LHCN-M2 (cell line): ENCODE data around the gene DENND1C. TPM values are rescaled to one million over a fixed set of nuclear protein-coding genes. Genes with fewer than 3 reads are reported as not detected.

Source experiments
- DNase-seq: peaks from one replicate; pipeline ENCODE4 v3.0.0-alpha.2; 2012; ENCODE audit warnings: low read depth
- polyA plus RNA-seq: library from polyadenylated mRNA; unstranded; fragments of >200 nt; gene quantifications from one replicate; pipeline ENCODE4 v1.2.1, GENCODE V29; 2012; ENCODE audit warnings: missing spikeins
- total RNA-seq: library from RNA; depleted of rRNA; stranded (reverse); fragments of >200 nt; gene quantifications from 2 replicates; pipeline ENCODE4 v1.2.3, GENCODE V29; 2014; rRNA removed

The DENND1C gene, protein sequence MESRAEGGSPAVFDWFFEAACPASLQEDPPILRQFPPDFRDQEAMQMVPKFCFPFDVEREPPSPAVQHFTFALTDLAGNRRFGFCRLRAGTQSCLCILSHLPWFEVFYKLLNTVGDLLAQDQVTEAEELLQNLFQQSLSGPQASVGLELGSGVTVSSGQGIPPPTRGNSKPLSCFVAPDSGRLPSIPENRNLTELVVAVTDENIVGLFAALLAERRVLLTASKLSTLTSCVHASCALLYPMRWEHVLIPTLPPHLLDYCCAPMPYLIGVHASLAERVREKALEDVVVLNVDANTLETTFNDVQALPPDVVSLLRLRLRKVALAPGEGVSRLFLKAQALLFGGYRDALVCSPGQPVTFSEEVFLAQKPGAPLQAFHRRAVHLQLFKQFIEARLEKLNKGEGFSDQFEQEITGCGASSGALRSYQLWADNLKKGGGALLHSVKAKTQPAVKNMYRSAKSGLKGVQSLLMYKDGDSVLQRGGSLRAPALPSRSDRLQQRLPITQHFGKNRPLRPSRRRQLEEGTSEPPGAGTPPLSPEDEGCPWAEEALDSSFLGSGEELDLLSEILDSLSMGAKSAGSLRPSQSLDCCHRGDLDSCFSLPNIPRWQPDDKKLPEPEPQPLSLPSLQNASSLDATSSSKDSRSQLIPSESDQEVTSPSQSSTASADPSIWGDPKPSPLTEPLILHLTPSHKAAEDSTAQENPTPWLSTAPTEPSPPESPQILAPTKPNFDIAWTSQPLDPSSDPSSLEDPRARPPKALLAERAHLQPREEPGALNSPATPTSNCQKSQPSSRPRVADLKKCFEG
- not detected in 2 replicates for total RNA-seq
- polyA plus RNA-seq, result 0.05 TPM

DNA sequence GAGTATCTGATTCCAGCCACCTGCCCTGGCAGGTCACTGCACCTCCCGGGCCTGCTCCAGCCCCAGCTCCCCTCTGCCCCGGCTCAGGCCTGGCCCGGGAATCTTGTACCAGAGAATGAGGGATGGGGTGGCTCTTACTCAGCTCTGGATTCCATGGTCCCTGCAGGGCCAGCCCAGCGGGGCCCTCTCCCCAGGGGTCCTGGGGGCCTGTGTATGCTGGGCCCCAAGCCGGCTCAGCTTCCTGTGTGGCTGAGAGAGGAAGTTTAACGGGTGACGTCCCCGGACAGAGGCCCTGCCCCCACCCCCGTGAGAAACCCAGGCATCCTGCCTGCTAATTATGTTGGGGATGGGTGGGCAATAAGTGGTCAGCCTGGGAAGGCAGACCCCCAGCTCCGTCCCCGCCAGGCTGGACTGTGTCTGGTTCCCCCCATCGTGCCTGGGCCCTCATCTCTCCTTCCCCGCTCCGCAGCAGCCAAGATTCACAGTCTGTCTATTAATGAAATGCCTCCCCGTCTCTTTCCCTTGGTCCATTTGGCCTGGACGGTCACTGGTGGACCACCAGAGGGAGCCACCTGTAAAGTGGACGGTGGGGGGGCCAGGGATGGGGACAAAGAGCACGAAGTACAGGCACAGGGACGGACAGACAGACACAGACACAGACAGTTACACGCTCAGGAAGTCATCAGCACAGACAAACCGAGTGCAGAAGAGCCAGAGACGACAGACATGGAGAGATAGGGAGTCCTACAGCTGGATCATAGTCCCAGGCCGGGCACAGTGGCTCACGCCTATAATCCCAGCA is at the start of gene DENND1C:
Gene DENND1C, minus strand, starts transcription at position 247 of the 802 bp plus-strand sequence. Its CDS starts 92 bp downstream, at position 155.
- no peak for DNase-seq

DNA sequence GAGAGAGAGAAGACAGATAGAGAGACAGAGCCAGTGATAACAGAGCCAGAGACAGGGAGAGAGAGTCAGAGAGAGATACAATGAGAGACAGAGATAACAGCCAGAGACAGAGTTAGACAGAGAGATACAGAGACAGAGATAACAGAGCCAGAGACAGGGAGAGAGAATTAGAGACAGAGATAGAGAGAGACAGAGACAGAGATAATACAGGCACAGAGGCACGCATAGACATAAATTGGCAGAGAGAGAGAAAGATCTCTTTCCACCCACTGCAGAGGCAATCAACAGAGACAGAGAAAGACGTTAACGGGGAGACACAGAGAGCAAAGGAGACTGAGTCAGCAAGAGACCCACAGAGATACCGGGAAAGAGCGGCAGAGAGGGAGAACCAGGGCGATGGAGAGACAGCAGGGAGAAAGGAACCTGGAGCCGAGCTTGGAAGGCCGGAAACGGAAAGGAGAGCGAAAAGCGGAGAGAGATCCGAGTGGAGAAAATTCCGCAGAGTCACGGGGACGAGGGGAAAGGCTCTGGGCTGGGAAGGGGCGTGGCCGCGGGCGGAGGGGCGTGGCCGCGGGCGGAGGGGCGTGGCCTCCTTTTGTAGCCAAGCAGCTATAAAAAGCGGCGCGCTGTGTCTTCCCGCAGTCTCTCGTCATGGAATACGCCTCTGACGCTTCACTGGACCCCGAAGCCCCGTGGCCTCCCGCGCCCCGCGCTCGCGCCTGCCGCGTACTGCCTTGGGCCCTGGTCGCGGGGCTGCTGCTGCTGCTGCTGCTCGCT is 49.0 kb upstream of the DENND1C start, which contains the start of gene TNFSF9:
Gene TNFSF9, plus strand, starts transcription at position 641 of the 777 bp plus-strand sequence. Its CDS starts 11 bp downstream, at position 652.
- peak; percentile 81 for DNase-seq

DNA sequence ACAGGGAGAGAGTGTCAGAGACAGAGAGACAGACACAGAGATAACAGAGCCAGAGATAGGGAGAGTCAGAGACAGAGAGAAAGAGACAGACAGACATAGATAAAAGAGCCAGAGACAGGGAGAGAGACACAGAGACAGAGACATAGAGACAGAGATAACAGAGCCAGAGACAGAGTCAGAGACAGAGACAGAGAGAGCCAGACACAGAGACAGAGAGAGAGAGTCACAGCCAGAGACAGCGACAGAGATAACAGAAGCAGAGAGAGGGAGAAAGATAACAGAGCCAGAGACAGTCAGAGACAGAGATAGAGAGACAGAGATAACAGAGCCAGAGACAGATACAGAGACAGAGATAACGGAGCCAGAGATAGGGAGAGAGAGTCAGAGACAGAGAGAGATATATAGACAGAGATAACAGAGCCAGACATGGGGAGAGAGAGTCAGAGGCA is 48.4 kb upstream of the DENND1C start:
- DNase-seq, result no peak

DNA sequence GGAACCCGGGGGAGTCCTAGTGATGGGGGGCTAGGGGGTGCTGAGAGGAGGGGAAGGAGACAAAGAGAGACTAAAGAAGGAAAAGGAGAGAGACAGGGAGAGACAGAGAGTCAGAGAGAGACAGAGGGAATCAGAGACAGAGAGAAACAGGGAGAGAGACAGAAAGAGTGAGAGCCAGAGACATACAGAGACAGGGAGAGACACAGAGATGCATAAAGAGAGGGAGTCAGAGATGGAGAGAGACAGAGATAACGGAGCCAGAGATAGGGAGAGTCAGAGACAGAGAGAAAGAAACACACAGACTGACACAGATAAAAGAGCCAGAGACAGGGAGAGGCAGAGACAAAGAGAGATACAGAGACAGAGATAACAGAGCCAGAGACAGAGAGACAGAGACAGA is 47.8 kb upstream of the DENND1C start:
- no peak for DNase-seq

DNA sequence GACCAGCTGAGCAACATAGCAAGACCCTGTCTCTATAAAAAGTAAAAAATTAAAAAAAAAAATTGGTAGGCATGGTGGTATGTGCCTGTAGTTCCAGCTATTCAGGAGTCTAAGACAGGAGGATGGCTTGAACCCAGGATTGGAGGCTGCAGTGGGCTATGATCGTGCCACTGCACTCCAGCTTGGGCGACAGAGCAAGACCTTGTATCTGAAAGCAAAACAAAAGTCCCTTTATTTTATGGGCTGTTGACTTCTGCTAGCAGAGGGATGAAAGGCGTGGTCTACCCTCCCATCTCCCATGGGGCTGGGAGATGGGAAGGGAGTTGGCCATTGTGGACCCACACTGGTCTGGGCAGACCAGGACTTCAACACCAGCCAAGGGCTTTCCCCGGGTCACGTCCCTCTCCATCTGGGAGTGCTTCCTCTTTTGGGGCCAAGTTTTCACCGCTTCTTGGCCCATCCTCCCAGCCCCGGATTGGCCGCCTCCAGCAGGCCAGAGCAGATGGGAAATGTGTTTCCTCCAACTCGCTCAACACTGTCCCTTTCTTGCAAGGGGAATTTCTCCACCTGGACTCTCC is 47.0 kb upstream of the DENND1C start:
- no peak for DNase-seq

DNA sequence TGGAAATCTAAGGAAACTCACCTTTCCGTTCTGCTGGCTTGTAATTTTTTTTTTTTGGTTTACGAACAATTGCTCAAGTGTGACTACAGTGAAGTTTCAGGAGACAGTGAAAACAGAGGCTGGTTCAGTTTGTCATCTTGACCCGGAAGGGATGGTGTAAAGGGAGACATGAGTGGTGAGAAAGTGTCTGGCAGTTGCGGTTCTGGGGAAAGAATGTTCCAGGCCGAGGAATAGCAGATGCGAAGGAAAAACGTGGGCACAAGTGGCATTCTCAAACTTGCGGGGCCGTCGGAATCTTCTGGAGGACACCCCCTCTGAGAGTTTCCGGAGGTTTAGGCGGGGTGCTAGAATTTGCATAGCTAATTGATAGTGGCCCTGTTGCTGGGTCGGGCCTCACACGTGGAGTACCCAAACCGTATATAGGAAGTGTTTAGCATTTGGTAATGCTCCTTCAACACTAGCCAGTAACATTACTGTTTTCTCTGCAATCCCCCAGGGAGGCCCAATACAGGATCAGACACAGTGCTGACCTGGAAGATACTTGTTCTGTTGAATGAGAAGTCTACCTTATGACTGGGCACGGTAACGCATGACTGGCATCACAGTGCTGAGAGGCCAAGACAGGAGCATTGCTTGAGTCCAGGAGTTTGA is 46.4 kb upstream of the DENND1C start:
- DNase-seq, result no peak

DNA sequence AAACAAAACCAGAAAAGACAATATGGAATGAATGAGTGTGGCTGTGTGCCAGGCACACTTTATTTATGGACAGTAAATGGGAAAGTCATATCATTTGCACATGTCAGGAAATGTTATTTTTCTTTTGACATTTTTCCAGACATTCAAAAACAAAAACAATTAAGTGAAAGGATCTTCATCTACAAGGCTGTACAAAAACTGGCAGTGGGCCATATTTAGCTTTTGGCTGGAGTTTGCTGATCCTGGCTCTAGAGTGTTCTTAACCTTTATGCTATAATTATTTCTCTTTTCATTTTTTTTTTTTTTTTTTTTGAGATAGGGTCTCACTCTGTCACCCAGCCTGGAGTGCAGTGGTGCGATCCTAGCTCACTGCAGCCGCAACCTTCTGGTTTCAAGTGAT is 42.7 kb upstream of the DENND1C start:
- DNase-seq, result no peak

DNA sequence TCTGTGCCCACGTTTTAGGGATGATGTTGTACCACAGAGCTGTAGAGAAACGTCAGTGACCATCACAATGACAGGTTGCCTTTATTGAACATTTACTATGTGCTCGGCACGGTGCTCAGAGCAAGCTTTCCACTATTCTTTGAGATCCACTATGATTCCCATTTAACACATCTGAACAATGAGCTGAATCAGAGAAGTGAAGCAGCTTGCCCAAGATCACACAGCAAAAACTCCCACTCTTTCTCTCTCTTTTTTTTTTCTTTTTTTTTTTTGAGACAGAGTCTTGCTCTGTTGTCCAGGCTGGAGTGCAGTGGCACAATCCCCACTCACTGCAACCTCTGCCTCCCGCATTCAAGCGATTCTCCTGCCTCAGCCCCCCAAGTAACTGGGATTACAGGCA is 41.1 kb upstream of the DENND1C start:
- no peak for DNase-seq

DNA sequence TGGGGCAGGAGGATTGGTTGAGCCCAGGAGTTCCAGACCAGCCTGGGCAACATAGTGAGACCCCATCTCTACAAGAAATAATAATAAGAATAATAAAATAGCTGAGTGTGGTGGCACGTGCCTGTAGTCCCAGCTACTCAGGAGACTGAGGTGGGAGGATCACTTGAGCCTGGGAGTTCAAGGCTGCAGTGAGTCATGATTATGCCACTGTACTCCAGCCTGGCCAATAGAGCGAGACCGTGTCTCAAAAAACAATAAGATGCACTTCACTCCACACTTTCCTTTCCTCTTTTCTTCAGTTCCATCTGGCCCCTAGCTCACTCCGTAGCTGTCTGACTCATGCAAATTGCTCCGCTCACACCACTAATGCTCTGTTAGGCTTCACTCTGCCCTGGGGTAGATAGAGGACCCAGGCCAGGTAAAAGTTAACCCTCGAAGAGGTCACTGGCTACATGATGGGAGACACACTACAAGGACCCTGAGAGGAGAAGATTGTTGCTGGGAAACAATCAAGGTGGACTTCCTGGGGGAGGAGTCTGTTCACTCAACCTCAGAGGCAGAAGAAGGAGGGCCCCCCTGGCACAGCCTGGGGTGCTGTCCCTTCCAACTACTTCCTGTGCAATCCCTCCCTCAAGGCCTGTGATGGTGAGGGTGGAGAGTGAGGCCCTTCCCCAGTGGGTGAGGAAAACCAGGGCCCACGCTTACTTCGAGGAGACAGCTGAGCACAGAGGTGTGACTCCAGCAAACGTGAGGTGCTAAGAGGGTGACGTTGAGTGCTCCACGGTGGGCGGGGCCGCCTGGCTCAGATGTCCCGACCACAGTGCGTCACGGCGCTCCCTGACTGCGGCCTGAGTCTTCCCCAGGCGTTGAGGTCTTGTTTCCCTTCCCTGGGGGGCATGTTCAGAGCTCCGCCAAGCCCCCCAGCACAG is 40.4 kb upstream of the DENND1C start:
- DNase-seq, result no peak

DNA sequence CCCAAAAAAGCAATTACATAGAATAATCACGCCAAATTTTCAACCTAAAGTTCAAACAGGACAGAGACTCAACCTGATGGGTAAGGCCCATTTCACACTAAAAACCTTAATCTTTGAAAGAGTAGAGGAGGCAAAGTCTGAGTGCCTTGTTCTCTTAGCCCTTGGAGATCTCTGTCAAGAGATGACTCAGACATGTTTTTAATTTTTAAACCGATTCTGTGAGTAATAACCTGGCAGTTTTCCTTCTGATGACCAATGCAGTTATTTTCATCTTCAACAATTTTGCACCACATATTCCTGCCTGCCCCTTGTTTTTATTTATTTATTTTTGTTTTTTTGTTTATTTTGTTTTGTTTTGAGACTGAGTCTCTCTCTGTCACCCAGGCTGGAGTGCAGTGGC is 37.7 kb upstream of the DENND1C start:
- peak; percentile 82 for DNase-seq

DNA sequence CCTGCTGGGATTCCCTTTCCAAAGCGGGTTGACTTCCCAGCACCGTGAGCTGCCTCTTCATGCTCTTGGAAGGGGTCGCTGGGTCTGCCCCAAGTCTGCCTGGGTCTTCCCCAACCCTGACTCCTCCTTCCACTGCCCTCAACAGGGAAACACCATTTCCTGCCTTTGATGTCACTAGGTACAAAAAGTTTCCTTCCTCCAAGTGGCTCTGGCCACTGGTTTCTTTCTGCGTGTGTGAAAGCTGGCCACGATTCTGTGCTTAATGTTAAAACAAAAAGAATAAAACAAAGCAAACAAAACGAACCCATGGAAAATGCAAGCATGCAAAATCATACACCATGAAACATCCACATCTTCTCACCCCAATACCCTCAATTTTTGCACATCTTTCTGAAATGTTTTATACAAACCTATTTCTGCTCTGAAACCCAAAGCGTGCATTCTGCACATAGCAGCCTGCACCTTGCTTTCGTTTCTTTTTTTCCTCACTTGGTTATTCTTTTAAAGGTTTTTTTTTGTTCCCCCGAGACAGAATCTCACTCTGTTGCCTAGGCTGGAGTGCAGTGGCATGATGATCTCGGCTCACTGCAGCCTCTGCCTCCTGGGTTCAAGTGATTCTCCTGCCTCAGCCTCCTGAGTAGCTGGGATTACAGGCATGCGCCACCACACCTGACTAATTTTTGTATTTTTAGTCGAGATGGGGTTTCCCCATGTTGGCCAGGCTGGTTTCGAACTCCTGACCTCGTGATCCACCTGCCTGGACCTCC is 36.7 kb upstream of the DENND1C start:
- no peak for DNase-seq

DNA sequence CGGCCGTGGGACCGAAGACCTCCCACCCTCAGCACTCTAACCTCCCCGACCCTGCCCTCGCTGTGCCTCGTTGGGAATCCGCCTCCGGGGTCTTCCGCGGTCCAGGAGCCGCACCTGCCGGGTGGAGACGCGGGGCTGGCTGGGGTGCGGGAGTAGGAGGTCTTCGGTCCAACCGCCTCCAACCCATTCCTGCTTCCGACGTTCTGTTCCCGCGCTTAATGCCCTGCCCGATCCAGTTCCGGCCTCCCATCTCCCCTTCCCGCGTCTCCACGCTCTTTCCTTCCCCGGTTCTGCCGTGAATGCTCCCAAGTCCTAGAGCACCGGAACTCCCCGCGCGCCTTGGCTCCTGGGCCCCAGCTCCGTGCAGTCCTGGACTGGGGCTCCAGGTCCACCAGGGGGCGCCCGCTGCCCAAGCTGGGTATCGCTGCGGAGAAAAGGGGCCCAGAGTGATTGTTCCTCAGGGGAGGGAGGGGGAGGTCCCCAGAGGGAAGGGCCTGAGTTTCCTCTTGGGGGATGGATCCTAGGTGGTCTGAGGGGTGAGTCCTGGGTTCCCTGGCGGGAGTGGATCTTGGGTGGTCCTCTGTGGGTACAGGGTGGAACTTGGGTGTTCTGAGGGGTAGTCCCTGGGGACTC is 35.2 kb upstream of the DENND1C start:
- peak; percentile 77 for DNase-seq

DNA sequence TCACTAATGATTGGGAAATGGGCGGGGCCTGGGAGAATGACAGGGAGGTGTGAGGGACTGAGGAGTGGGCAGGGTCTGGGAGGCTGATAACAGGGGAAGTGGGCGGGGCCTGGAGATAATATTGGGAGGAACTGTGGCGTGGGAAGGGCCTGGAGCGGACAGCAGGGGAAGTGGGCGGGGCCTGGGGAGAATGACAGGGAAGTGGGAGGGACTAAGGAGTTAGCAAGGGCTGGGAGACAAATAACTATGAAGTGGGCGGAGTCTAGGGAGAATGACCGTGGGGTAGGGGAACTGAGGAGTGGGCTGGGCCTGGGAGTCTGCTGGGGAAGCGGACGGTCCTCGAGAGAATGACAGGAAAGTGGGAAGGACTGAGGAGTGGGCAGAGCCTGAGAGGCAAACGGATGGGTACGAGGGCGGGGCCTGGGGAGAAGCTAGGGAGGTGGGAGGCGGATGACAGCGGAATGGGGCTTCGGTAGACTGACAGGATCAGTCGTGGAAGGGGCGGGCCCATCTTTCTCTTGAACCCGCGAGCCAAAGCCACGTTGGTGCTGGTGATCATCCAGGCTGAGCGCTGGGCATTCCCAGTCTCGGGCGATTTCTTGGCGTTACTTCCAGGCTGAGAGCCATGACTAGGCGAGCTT is 34.6 kb upstream of the DENND1C start:
- peak; percentile 81 for DNase-seq

DNA sequence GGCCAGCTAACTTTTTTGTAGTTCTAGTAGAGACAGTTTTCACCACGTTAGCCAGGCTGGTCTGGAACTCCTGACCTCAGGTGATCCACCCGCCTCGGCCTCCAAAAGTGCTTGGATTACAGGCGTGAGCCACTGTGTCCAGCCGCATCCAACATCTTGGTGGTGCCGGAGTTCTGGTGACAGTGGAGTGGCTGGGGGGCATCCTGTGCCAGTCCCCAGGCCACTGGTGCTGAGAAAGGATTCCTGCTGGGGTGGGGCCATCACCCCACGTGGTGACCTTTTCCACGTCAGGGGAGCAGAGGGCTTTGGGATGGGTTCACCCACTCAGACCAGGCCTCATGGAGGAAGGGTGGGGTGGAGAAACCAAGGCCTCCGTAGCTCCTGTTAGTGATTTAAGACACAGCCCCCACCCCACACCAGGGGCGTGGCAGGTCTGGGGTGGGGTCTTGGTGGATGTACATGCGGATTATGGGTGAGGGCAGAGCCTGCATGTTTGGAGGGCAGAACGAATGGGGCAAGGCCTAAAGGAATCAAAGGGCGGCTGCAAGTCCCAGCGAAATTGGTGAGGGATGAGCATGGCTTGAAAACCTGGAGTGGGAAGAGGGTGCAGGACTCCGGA is 33.4 kb upstream of the DENND1C start:
- no peak for DNase-seq

DNA sequence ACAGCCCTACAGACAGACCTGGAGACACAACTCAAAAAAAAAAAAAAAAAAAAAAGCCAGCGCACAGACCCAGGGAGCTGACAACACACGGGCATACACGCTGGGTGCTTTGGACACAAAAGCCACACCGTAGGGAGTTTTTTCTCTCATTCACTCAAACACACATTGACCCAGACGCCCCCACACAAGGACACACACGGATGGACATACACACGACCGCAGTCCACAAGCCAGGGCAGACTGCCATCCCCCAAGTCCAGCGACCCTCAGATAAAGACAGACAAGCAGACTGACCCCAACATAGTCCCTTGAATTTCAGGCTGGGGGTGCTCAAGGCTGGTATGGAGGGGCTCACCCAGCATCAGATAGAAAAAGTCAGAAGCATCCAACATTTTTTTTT is 32.5 kb upstream of the DENND1C start:
- no peak for DNase-seq

DNA sequence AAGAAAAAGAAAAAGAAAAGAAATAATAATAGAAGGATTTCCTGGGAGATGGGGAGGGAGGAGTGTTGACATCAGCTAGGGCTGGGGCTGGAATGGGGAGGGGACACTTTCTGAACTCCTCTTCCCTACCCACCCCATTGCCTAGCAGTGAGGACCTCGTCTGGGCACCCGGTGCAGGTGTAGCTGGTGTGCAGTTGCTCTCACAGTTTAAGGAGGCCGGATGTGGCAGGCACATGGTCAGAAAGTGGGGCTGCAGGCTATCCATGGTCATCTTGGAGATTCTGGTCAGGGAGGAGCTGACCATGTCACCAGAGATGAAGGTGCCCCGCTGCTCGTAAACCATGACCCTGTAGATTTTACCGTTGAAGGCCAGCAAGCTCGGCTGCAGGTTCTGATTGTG is 29.0 kb upstream of the DENND1C start:
- no peak for DNase-seq
